ENCODE measurements around the gene RRAS2.

The RRAS2 gene

DNA sequence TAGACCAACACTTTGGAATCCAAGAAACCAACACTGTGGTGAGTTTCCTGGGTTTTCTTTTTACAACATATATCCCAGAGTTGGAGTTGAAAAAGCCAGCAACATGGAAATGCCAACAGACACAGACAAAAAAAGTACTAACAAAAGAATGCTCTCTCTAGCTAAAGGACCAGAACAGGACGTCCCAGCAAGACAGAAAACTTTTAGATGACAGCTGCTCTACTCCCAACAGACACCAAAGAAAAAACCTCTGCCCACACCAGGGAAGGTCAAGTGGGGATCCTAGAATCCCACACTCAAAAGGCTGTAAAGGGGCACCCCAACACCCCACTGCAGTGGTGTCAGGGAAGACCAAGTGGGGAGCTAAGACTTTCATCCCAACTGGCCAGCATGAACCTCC is 23.3 kb downstream of the RRAS2 start:
- no peak for DNase-seq

DNA sequence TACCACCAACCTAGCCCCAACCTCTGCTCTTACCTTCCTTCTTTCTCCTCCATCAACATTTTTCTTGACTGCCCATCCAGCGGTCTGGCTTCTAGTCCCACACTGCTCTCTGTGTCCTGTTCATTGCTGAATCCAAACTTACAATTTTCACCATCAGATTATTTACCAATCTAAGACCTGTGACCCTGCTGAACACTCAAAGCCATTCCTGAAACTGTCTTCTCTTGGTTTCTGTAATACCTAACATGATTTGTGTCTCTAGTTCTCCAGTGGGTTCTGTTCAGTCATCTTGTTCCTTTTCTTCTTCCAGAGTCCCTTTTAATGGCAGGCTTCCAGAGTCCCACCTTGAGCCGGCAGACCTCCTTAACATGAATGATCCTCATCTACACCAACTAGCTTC is 24.1 kb downstream of the RRAS2 start:
- DNase-seq, result no peak

DNA sequence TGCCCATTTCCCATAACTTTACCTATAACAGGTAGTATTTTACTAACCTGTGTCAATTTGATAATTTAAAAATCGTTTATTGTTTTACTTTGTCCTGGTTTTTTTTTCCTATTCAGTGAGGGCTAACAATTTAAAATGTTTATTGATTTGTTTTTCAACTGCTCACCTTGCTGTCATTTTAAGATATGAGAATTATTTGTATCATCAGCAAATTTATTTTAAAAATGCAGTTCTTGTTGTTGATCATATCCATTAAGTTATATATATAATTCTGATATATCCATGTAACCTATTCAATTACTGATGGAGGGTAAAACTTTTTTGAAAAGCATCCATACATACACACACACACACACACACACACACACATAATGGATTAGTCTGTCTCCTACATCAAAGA is 24.8 kb downstream of the RRAS2 start:
- no peak for DNase-seq

DNA sequence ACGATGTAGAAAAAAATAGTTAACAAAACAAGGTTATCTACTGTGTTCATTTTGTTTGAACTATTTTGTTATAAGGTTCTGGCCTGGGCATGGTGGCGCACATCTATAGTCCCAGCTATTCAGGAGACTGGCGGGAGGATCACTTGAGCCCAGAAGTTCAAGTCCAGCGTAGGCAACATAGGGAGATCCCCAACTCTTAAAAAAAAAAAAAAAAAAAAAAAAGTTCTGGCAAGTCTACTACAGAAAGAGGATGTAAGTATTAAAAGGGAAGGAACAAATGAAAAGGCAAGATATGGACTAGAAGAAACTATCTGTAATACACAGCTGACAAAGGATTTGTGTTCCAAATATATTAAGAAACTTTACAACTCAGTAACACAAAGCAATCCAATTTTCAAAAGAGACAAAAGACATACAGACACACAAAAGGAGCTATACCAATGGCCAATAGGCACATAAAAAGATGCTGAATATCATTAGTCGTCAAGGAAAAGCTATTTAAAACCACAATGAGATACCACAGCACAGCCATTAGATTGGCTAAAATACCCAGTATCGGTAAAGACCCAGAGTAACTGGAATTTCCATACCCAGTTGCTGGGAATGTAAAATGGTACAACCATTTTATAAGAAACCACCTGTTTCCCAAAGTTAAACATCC is 27.4 kb downstream of the RRAS2 start:
- no peak for DNase-seq

DNA sequence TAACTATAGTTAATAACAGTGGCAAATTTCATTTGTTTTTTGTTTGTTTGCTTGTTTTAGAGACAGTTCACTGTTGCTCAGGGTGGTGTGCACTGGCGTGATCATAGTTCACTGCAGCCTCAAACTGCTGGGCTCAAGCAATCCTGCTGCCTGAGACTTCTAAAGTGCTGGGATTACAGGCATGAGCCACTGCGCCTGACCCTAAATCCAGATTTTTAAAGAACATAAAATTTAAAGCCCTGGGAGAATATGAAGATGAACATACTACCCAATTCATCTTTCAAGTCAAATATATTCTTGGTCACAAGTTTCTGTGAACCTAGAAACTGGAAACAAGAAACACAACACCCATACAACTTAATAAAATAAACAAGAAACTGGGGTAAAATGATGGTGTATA is 28.1 kb downstream of the RRAS2 start:
- no peak for DNase-seq

DNA sequence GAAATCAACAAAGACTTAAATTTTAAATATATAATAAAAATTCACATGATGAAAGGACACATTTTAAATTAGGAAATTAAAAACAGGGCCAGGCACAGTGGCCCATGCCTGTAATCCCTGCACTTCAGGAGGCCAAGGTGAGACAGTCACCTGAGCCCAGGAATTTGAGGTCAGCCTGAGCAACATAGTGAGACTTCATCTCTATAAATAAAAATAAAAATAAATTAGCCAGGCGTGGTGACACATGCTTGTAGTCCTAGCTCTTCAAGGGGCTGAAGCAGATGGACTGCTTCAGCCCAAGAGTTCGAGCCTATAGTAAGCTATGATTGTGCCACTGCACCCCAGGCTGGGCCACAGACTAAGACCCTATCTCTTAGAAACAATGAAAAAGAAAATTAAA is 29.3 kb downstream of the RRAS2 start:
- DNase-seq, result no peak

DNA sequence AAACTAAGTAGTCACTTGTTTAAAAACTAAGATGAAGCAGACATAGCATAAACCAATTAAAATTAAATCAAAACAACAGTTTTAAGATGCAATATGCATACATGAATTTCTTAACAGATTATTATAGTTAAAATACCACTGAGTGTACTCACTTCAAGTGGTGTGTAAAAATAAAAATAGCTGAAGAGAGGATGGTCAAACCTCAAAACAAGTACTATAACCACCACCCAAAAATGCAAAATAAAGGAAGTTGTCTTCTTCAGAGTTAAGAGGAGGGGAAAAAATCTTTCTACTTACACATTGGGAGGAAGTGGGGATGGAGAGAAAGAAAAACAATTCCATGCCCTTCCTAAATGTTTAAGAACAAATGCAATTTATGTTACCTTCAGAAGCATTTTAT is 31.9 kb downstream of the RRAS2 start:
- DNase-seq, result no peak

DNA sequence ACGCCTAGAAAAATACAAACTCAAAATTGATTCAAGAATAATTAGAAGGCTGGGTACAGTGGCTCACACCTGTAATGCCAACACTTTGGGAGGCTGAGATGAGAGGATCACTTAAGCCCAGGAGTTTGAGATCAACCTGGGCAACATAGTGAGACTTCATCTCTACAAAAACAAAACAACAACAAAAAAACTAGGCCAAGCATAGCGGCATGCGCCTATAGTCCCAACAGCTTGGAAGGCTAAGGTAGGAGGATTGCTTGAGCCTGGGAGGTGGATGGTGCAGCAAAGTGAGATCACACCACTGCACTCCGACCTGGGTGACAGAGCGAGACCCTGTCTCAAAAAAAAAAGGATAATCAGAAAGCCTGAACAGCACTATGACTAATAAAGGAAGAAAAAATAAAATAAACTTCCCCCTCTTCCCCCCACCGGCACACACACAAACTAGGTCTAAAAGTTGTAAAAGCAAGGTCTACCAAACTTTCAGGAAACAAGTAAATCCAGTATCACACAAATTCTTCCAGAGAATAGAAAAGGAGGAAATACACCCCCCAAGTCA is 35.8 kb downstream of the RRAS2 start:
- no peak for DNase-seq

DNA sequence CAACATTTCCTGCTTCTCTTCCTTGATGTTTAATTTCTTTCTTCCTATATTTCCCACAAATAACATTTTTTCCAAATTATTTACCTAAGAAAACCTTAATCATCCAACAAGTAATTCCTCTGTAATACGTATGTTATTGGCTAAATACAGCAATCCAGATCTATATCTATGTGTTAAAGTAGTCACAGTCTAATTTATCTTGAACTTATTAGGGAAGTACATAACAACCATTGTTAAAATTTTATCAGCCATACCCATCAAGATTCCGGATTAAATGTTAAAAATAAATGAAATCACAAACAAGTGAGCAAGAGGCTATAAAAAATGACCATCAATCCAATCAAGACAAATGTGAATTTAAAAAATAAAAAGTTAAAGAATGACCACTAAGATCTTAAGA is 36.5 kb downstream of the RRAS2 start:
- no peak for DNase-seq

DNA sequence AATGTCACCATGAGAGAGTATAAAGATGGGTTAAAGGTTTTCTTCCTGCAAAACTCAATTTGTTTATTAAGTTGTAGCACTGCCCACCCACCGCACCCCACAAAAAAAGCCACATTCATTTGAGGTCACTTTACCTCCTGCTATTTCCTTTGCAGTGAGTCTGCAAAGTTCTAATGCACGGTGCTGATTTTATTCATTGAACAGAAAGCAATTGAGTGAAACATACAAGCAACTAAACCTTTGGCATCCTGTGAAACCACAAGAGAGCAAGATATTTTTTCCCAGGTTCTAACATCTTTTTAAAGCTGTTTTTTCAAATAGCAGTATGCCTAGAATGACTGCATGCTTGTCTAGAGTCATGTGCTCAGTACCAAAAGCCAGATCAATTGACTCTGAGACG is 39.0 kb downstream of the RRAS2 start:
- no peak for DNase-seq

DNA sequence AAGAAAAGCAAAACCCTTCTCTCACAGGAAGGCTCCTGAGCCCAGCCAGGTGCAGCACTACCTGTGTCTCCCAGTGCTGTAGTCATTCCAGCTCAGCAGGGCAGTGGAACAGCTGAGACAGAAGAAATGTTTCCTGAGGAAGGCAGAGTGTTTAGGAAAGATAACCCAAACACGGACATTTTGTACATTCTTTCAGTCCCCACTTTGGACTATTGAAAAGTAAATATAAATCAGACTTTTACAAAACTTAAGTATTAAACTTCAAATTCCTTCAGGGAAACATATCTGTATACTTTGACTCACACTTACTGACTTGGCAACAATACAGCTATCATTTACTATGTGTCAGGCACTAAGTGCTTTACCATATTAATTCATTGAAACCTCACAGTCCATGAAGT is 40.4 kb downstream of the RRAS2 start:
- DNase-seq, result no peak

DNA sequence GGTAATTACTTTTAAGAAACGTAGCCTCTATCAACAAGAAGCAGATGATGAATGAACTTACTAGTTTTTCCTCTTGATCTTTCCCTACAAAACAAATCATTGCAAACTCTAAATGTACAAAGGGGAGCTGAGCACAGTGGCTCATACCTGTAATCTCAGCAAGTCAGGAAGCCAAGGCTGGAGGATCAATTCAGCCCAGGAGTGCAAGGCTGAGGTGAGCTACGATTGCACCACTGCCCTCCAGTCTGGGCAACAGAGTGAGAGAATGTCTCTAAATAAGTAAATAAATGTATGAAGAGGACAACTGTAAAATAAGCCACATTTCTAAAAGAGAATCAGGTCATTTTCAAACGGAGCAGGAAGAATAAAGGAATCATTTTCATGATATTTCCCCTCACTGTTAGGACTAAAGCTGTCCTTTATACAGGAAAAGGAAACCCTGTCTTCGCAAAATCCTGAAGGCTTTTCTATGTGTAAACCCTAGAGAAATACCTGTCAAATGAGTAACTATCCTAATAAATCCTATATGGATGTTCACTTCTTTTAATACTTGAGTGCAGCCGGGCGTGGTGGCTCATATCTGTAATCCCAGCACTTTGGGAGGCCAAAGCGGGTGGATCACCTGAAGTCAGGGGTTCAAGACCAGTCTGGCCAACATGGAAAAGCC is 41.2 kb downstream of the RRAS2 start:
- no peak for DNase-seq

DNA sequence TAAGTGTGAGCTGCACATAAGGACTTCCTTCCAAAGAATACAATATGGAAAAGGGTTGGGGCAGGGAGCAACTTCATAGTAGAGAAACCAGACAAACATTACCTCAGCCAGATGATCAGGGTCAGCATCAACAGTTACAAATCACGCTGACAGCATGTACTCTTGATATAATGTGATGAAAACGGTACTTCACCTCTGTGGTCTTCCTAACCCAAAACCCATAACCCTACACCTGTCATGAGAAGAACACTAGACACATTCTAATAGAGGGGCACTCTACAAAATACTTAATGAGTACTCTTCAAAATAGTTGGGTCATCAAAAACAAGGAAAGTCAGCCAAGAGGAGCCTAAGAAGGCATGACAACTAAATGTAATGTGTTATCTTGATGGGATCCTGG is 43.9 kb downstream of the RRAS2 start:
- no peak for DNase-seq

DNA sequence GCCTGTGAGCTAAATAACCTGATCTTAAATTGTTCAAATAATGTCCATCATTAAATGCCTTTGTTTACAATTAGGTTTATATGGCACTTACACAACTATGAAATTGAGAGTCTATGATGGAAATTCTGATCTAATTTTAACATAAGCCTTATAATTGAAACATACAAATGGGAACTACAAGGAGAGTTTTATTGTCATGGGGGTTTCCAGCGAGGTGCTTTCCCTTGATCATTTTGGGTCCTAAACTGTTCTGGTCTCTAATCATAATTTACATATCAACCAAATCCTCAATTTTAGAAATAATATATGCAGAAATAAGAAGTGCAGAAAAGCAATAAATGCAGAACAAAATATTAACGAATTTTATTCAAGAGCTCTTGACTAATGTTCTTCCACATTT is 44.9 kb downstream of the RRAS2 start:
- DNase-seq, result no peak

DNA sequence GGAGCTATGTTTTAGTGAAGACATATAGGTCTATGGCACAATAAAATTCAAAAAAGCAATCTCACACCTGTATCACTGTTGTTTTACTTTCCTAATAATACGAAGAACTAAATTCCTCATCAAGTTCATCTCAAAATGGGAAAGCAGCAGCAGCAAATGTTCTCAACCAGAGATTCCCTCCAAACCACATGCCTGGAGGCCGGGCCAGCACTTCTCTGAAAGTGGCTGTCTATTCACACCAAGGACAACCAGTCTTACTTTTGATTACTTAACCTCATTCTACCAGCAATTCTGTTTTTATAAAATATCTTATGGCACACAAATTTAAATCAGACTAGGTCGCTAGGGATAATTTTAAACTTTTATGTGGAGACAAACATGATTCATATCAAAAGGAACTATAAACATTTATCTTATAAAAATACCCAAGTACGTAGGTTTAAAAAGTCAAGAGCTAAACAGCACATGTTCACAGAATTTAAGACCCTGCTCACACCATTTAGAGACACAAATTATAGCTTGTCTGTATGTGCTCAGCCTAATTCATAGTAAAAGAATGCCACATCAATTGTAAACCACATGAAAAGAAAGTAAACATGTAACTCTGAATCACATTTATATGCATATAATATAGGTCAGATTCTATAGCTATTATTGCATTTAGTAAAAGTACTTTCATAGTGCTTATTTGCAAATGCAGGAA is 46.1 kb downstream of the RRAS2 start:
- DNase-seq, result no peak

DNA sequence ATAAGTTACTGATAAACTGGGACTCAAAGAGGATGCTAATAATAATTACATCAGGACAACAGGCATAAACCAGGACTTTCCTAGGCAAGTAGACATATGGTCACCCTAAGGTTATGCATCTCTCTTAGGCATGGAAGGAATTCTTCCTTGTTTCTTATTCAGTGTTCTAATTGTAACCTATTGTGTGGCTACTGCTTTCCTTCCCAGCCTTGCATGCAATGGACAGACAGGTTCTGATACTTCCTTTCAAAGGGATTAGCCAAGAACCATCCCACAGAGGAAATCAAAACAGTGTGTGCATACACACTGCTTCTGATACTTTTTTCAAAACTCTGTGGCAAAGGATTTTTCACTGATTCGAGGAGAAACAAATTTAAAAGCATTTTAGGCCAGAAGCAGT is 48.3 kb downstream of the RRAS2 start:
- no peak for DNase-seq

DNA sequence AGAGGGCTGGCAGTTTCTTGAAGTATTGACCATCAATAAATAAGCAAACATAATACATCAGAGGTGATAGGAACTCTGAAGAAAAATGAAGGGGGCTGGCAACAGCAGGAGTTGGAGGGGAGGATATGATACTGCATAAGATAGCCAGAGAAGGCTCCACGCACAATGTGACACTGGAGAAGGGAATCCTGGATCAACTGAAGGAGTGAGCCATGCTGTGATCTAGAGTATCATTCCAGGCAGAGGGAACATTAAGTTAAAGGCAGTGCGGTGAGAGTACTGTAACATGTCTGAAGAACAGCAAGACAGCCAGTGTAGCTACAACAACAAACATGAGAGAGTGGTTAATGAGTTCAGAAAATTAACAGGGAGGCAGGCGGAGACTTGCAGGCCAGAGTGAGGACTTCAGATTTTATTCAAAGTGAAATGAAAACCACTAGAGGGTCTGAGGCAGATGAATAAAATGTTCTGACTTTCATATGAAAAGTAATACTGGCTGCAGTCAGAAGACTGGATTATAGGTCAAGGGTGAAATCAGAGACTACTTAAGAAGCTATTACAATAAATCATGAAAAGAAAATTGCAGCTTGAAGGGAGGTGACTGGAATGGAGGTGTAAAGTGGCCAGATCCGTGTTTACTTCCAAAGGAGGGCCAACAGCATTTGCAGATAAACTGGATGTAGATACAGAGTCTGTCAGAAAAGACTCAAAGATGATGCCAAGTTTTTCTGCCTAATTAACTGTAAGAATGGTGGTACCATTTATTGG is 49.4 kb downstream of the RRAS2 start:
- no peak for DNase-seq

DNA sequence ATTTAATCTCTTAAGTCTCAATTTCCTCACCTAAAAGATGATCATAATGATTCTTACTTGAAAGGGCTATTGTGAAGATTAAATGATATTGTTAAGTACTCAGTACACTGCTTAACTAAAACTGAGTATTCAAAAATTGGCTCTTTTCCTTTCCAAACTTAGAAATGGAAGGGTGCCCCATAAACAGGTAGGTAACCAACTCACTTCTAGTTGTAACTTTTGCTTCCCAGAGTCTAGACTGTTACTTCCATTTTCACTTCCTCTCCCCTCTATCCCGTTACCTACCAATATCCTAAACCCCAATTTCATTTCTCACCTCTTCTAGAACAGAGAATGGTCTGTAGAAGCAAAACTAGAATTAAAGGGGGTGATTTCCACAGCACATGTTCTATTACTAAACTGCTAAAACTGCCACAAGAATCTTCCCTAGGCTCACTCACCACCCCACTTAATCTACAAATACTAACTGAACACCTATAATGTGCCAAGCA is 50.0 kb downstream of the RRAS2 start:
- no peak for DNase-seq

DNA sequence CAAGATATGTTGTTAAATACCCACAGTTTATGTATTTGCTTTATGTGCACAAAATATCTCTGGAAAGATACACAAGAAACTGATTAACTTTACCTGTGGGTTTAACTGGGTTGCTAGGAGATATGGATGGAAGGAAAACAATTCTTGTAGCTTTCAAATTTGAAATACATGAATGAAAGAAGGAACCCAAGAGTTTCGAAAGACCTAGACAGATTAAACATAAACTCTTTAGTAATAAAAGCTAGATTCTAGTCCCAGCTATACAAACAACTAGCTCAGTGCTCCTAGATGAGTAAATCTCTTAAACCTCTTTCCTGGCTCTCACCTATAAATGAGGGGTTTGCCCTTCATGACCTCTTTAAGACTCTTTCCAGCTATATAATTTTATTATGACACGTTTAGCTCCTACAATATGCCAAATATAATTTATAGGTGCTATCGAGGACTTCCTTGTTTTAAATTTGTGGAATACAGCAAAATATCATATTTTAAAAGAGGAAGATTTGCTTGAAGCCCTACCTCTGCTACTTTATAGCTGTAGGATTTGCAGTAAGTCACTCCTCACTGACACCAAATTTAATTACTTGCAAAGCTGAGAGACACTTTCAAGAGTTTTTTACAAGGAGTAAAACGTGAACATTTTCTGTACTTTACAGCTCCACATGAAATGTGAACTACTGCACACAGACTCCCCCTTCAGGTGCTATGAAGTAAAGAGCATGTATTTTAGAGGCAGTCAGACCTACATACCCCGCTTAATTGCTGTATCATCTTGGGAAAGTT is 50.7 kb downstream of the RRAS2 start:
- DNase-seq, result peak; percentile 27

DNA sequence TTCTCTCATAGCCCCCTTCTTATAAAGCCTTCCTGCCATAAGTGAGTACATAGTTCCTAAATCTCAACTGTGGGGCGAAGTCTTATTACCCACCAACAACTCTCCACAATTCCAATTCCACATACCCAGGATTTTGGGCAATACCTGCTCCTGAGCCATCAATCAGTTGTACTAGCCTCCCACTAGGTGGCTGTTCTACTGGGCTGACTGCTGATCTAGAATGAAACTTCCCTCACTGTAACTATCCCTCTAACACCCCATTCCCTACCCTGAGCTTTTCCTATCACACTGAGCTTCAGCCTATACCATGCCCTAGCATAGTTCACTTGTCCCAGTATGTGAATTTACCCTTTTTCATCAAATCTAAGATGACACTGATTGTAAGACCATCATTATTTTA is 52.5 kb downstream of the RRAS2 start:
- no peak for DNase-seq

DNA sequence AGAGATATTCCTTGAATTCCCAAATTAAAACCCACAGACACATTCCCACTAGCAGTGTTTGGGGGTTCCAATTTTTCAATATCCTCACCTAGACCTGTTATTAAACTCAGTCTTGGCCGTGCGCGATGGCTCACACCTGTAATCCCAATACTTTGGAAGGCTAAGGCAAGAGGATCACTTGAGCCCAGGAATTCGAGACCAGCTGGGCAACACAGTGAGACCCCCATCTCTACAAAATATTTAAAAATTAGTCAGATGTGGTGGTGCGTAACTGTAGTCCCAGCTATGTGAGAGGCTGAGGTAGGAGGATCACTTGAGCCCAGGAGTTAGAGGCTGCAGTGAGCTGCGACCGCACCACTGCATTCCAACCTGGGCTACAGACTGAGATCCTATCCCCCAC is 53.3 kb downstream of the RRAS2 start:
- no peak for DNase-seq

DNA sequence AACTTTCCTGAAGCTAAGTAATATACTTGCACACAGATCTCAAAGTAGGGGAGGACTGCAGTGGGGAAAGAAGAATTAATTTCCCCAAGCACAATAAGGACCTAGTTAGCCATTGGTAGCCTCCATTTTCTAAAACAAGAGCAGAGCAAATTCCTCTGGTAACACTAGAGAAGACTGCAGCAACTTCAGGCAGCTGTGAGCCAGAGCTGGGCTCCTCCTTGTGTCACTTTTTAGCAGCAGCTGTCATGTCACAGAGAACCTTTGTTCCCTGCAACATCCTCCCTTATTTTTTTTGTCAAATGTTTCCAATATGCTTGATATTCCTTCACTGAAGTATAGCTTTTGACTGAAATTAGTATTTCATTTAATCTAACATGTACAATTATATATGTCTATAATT is 54.4 kb downstream of the RRAS2 start:
- DNase-seq, result no peak
